ENCODE measurements around the gene RAPGEF5. TPM values are rescaled to one million over a fixed set of nuclear protein-coding genes. Genes with fewer than 3 reads are reported as not detected.

RAPGEF5 gene
- total RNA-seq, 1 experiment from 2014 or later: 13.3 TPM

GRCh38 chr7:22385326-22385725, 28.4 kb upstream of the RAPGEF5 start:
- Mint-ChIP-seq H3K4me1 (peaks cover under 1 to 7% of the 10 kb centered on the region in 2 experiments; a peak in 3 of 4 replicates), H3K4me3 (no peak overlapping the region), H3K27ac (no peak overlapping the region), H3K27me3 (ENCODE audit: low read depth) (no peaks in the 10 kb centered on the region), H3K9me3 (no peaks in the 10 kb centered on the region), H3K36me3 (ENCODE audit: insufficient read depth in 1 of 3, low read depth in 3 of 3) (no peaks in the 10 kb centered on the region)
- Histone ChIP-seq H2BK5ac (ENCODE audit: insufficient read length, low read length) (no peak overlapping the region), H3K23ac (ENCODE audit: insufficient read length, low read depth, low read length) (no peak overlapping the region), H4K5ac (ENCODE audit: insufficient read length, low read depth, low read length) (no peak overlapping the region), H3K4me2 (ENCODE audit: insufficient read depth, insufficient read length, low read length) (no peak overlapping the region), H3K9ac (ENCODE audit: extremely low read depth, insufficient read length, low read length) (no peak overlapping the region), H2BK20ac (ENCODE audit: low read depth, low read length, poor library complexity, severe bottlenecking) (no peak overlapping the region), H4K8ac (replicated peaks; ENCODE audit: insufficient read length, low read depth, low read length) (no peak overlapping the region), H2BK15ac (ENCODE audit: low read depth, low read length) (no peak overlapping the region), H2AK5ac (ENCODE audit: insufficient read length, low read length) (no peak overlapping the region), H3K18ac (ENCODE audit: insufficient read length, low read depth, low read length) (no peak overlapping the region), H3K79me2 (ENCODE audit: insufficient read depth, low read length) (no peaks in the 10 kb centered on the region), H3K14ac (ENCODE audit: insufficient read depth, low read length) (no peak overlapping the region), H3K27ac (ENCODE audit: insufficient read length, low read depth, low read length) (no peak overlapping the region), H3K79me1 (ENCODE audit: insufficient read depth, low read depth, low read length, poor library complexity, severe bottlenecking) (no peaks in the 10 kb centered on the region), H2AFZ (ENCODE audit: low read length) (no peak overlapping the region), H3K4me1 (ENCODE audit: insufficient read depth, low read length) (no peaks in the 10 kb centered on the region), H3K23me2 (ENCODE audit: insufficient read length, low read depth, low read length, poor library complexity, severe bottlenecking) (no peaks in the 10 kb centered on the region), H4K20me1 (ENCODE audit: control insufficient read depth, insufficient read depth, insufficient read length) (no peaks in the 10 kb centered on the region), H3T11ph (ENCODE audit: low read length) (no peak overlapping the region), H3K27me3 (ENCODE audit: insufficient read depth, low read length) (no peaks in the 10 kb centered on the region), H2BK120ac (ENCODE audit: low read depth, low read length, poor library complexity, severe bottlenecking) (no peak overlapping the region), H2BK12ac (ENCODE audit: insufficient read length, low read depth, low read length) (no peak overlapping the region), H4K91ac (ENCODE audit: insufficient read length, low read depth, low read length) (no peak overlapping the region), H3K4ac (ENCODE audit: low read depth, low read length) (no peak overlapping the region), H3K9me3 (ENCODE audit: control insufficient read depth, low read depth, low read length) (no peaks in the 10 kb centered on the region), H3K56ac (ENCODE audit: insufficient read length, low read depth, low read length) (no peak overlapping the region)
- DNase-seq: no peak
- no CpG with 5 or more reads among the region's 4 CpGs for WGBS (ENCODE audit: extremely low coverage, insufficient read length, low lambda C conversion rate)
- no peak for TF ChIP-seq CTCF (conservative IDR thresholded peaks at IDR 0.05)

Measured in H9 (cell line).